CD4-positive, alpha-beta T cell treated with Interleukin-17A for 1 hour (primary cell): ENCODE data around the gene SLC25A47.

Source experiments
- DNase-seq: peaks from one replicate; pipeline ENCODE4 v3.0.0-alpha.2; 2020

Gene SLC25A47

DNA sequence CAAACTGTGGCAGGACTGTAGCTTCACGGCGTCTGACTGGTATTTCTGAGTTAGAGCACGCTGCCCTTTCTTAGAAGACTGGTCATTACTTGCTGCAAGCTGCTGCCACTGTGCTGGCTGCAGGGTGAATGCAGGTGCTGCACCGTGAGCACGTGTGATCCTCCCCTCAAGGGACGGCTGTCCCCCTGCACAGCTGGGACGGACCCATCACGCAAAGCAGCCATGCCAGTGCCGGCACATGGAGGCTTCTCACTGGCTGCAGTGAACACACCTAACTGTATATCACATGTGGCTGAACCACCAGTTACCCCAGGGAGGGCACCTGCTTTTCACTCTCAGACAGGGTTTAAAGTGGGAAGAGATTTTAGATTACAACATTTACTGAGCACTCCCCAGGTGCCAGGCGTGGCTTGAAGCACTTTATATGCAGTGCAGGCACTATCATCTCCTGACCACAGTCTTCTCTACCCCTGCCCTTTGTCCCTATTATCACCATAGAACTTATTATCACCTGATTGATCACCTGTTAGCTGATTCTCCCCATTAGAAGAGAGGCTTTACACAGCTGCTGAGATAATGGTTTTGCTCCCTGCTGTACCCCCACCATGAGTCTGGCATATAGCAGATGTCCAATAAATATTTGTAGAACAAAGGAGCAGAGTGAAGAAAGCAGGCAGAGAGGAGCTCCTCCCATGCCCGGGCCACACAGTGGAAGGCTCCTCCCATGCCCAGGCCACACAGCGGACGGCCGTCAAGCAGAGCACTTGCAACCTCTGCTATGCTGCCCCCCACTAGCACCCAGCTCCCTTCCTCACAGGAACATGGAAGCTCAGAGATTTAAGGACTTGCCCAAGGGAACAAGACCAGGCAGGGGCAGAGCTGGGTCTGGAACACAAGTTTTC lies 25.9 kb downstream of the SLC25A47 start:
- DNase-seq, result no peak

- no peak for DNase-seq
These were observed 27.3 kb downstream of the SLC25A47 start for GRCh38 chr14:100350276-100350926.

- no peak for DNase-seq
These were observed 27.8 kb downstream of the SLC25A47 start for GRCh38 chr14:100350986-100351385.

GRCh38 chr14:100358396-100358795 lies 35.3 kb downstream of the SLC25A47 start:
- DNase-seq, result no peak

- no peak for DNase-seq
These were observed 36.0 kb downstream of the SLC25A47 start for GRCh38 chr14:100359111-100359510.

GRCh38 chr14:100359881-100360280 lies 36.7 kb downstream of the SLC25A47 start:
- no peak for DNase-seq

DNA sequence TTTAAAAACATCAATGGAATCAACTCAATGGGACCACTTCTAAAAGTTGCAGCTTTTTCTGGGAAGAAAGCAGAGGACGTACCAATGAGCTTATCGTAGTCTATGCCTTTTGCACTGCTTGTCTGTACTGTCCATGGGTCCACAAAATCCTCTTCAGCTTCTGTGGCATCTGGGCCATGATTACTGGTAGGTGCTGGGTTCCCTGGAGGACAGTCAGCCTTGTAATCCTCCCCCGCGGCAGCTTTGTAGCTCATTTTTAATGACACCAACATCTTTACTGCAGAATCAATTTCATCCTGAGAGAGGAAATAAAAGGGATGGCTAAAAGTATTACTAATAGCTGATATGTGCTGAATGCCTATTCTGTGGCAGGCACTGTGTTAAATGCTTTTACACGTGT lies 38.5 kb downstream of the SLC25A47 start:
- no peak for DNase-seq

- DNase-seq, result no peak
These were observed 39.3 kb downstream of the SLC25A47 start for GRCh38 chr14:100362311-100362927.

DNA sequence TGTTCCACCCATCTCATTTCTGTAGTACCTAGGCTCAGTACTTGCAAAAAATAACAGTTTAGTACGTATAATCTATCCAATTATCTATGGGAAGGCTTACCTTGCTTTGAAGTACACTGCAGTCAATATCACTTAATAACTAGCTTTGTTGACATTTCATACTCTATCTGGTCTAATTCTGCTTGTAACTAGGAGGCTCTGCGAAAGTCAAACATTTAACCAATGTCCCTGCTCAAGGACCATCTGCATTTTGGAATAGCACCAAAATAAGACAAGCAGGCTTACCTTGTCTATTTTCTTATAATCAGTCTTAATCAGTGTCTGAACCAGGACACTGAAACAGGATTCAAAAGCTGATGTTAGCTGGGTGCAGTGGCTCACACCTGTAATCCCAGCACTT lies 39.9 kb downstream of the SLC25A47 start:
- no peak for DNase-seq

DNA sequence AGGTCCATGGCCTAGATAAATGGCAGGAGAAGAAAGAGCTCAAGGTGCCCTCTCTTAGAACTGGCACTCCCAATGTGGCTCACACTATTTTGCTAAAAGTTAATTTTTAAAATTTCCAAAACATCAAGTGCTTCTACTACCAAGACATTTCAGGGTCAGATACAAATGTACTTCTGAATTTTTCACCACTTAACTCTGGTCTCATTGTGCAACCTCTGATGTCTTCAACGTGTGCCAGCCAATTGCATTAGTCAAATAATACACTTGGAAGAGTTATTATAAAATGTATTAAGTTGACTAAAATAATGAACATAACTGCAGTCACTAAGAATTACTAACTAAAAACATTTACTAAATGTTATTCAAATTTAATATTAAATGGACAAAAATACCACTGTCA lies 41.3 kb downstream of the SLC25A47 start:
- no peak for DNase-seq

- no peak for DNase-seq
These were observed 42.6 kb downstream of the SLC25A47 start for GRCh38 chr14:100365741-100366140.

DNA sequence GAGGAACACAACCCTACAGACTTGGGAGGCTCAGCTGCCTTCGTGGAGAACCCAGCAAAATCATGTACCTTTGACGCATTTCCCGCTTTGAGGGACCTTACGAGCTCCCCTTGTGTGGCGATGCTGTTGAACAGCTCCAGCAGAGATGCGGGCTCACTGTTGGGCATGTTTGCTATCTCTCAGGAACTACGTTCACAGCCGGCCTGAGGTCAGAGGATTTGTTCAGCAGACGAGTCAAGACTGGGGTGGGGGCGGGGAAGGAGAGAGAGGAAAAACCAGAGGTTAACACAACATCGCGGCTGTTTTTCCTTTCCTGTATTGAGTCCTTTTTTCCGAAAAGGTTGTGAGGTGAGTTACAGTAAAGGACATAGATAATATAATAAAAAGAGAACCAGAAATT lies 45.9 kb downstream of the SLC25A47 start:
- DNase-seq, result no peak

DNA sequence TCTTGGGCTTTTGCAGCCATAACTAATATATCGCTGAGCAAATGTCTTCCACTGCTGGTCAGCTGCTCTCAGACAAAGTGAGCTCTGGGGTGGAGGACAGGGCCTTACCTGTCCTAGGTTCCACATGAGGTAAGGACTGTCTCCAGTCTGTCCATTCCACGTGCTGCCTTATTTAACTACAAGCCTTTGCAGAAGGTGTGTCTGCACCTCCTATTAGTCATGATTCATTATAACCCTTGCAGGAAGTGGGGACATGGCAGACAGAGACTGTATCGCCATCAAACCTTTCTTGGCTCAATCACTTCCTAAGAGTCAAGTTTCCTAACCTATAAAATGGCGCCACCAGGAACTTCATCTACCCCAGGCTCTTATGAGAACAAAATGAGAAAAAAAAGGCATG lies 46.9 kb downstream of the SLC25A47 start:
- DNase-seq, result no peak

DNA sequence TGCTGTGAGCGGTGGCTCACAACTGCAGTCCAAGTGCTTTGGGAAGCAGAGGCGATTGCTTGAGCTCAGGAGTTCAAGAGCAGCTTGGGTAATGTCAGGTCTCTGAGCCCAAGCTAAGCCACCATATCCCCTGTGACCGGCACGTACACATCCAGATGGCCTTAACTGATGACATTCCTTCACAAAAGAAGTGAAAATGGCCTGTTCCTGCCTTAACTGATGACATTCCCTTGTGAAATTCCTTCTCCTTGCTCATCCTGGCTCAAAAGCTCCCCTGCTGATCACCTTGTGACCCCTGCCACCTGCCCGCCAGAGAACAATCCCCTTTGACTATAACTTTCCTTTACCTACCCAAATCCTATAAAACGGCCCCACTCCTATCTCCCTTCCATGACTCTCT lies 48.6 kb downstream of the SLC25A47 start:
- DNase-seq, result no peak

- no peak for DNase-seq
These were observed 49.4 kb downstream of the SLC25A47 start for GRCh38 chr14:100372357-100373048.

DNA sequence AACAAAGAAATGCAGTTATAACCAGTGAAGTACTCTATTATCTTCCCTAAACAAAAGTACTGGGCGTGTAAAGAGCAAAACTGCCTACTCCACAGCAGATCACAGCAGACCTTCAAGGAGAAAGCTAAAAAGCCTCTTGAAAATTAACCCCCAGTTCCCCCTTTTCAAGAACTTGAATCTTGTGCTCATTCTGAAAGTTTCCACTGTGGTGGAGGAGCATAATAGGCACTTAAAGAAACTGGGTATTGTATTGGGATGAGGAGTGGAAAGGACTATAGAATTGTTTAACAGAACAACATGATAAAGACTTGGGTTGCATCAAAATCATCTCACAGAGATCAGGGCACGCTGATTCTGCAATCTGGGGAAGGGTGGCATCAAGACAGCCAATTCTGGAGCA lies 51.1 kb downstream of the SLC25A47 start:
- no peak for DNase-seq

DNA sequence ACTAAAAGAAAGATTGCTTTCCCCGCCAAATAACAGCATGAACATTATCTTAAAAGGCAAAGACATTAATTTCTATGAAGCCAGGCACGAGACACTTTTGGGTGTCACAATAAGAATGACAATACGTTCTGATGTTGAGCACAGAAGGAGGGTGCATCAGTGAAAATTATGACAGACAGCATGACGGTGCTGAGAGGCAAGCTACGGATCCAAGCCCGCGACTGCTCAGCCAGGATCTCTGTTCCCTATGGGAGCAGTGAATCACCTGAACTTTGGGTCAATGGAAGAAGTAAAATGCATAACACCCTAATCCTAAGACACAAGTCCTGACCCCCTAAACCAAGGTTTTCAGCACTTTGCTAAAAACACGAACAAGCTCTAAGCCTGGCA lies 51.7 kb downstream of the SLC25A47 start:
- DNase-seq, result no peak

GRCh38 chr14:100375266-100375962 lies 52.3 kb downstream of the SLC25A47 start:
- peak; percentile 68 for DNase-seq

DNA sequence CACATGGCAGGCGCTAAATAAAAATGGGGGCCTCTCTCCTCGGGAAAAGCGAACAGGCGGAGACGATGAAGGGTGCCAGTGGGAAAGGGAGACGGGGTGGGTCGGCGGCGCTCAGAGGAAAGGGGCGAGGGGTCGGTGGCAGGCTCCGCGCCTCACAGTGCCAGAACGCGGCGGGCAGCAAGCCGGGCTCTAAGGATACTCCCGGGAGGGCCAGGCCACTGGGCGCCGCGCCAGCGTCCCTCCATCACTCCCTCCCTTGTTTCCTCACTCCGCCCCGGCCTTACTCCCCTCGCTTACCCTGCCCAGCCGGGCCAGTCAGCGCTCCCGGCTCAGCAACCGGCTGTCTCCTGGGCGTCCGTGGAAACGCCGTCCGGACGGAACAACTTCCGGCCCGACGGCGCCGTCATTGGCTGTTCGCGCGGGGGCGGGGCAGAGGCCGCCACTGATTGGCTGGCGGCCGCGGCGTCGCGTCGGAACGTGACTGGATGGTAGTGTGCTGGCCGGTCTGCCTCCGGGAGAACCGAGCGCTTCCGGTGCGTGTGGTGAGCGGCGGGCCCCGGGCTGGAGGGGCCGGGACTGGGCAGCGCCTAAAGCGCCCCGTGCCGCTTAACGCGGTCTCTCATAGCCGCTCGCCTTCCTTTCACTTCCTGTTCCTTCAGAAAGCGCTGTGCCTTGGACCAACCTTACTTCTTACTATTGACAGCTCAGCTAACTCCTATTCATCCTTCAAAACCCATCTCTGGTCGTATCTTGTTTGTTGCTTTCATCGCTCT lies 53.0 kb downstream of the SLC25A47 start, which contains the start of gene WDR25:
Gene WDR25 (plus strand): TSS at position 523 of the 773 bp plus-strand sequence.
- DNase-seq, result peak; percentile 93

DNA sequence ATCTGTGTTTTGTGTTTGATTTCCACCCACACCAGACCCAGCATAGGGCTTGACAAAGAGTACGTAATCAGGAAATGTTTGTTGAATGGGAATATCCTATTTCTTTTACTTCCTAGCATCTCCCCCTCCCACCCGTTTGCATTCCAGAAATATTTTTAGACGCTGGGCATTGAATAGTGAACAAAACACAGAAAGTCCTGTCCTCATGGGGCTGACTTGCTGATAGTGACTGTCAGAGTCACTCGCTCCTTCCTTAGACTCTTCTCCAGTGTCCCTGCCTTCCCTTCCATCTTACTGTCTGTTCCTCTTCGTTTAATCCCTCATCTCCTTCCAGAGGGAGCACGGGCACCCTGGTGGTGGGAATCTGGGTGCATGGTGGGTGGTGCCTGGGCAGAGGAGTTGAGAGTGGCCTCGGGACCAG lies 53.6 kb downstream of the SLC25A47 start:
- DNase-seq, result no peak
